ENCODE results near the gene SGIP1. TPM values are rescaled to one million over a fixed set of nuclear protein-coding genes. Genes with fewer than 3 reads are reported as not detected.

Gene SGIP1
- total and polyA plus RNA-seq, 2 donors (not counting 3 experiments of a cell fraction or from before 2014, with no cell fraction given) = 30.9 to 68.9 TPM

DNA sequence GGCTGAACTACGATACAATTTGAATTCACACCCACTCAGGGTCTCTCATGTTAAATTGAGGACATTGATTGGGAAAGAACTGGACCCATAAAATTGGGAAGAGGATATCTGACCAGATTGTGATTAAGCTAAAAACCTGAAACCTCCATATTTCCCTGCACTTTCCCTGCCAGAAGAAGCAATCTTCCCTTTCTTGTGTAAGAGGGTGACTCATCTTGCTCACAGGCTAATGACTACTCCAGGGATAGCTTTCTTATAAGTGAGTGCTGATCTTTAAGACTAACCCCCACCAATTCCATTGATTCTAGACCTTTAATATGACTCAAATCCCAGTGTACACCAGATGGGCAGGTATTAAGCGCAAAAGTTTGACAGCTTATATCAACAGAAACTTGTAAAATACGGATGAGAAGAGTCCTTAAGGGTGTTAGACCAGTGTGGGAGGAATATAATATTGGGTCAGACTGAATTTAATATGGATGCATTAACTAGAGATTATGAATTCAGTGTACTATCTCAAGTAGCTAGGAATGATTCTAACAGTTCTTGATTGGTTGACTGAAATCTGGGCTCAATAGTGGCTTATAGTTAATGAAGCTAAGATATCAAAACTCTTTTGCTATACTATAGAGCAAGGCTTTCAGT lies 12.1 kb upstream of the SGIP1 start:
- ChIA-PET POLR2A (no interaction called here), CTCF (interaction anchor here (0.8 to 1.5 kb wide), 10 partner anchors 11 to 211 kb away, joined by 3 to 6 read pairs (median 4); partner anchors contain the start of gene SGIP1)
- H3K4me2 ChIP-seq (ENCODE audit: insufficient read depth, low read length) = no peak overlapping the region
- H3K4me1 ChIP-seq (ENCODE audit: control insufficient read depth, extremely low read depth, insufficient read depth, low read length) = peaks cover under 1% of the 10 kb centered on the region
- H2AFZ ChIP-seq (ENCODE audit: low read depth, low read length) = no peak overlapping the region
- H4K20me1 ChIP-seq (replicated peaks; ENCODE audit: control insufficient read depth, extremely low read depth, insufficient read depth, low read length) = no peaks in the 10 kb centered on the region
- dilution Hi-C loops (cut with MboI; ENCODE audit: extremely low pct_ligation_motif_present, low sequenced_read_pairs) = no loop called here
- peak; percentile 31 for DNase-seq (ENCODE audit: low read depth, low spot score)
- peak; percentile 33 for FAIRE-seq
- H3K9ac ChIP-seq (replicated peaks; ENCODE audit: extremely low read depth, insufficient read depth, low read length) = no peak overlapping the region
- no peak for TF ChIP-seq EZH2 (IDR thresholded peaks at IDR 0.05; ENCODE audit: borderline replicate concordance, low read depth, low read length, severe bottlenecking)
- no peak for TF ChIP-seq POLR2AphosphoS5 (IDR thresholded peaks at IDR 0.05; ENCODE audit: insufficient read depth, low read depth, low read length)
- TF ChIP-seq, protein P1, sequence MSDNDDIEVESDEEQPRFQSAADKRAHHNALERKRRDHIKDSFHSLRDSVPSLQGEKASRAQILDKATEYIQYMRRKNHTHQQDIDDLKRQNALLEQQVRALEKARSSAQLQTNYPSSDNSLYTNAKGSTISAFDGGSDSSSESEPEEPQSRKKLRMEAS (IDR thresholded peaks at IDR 0.05; ENCODE audit: insufficient read depth, insufficient read length) = no peak
- peak; percentile 74 for TF ChIP-seq JUN (IDR thresholded peaks at IDR 0.05; ENCODE audit: borderline replicate concordance, insufficient read depth, insufficient read length, low read depth)
- peak; percentile 86 for TF ChIP-seq FOS (IDR thresholded peaks at IDR 0.05; ENCODE audit: borderline replicate concordance, insufficient read depth, low read length)
- intact Hi-C loops (cut with micrococcal nuclease) = no loop called here
- no peaks in the 10 kb centered on the region for H3K79me2 ChIP-seq (ENCODE audit: control insufficient read depth, insufficient read depth, low read length)
- no peaks in the 10 kb centered on the region for H3K27me3 ChIP-seq (ENCODE audit: control insufficient read depth in 2 of 2, insufficient read depth in 2 of 2, low read length in 2 of 2)
- no peaks in the 10 kb centered on the region for H3K9me1 ChIP-seq (replicated peaks; ENCODE audit: control insufficient read depth, extremely low read depth, insufficient read depth, low read length)
- no peaks in the 10 kb centered on the region for H3K9me3 ChIP-seq (replicated peaks; ENCODE audit: control insufficient read depth, insufficient read depth, low read length)
- no peak overlapping the region for H3K4me3 ChIP-seq (replicated peaks in 1 of 3; ENCODE audit: insufficient read depth in 1 of 3, low read depth in 1 of 3, low read length in 3 of 3)
- no peak overlapping the region for H3K27ac ChIP-seq (ENCODE audit: insufficient read depth, low read depth, low read length)
- no peaks in the 10 kb centered on the region for H3K36me3 ChIP-seq (ENCODE audit: control insufficient read depth in 2 of 2, extremely low read depth in 1 of 2, insufficient read depth in 2 of 2, low read length in 2 of 2)
- BruUV-seq (replicated peaks) = no TSS peak

DNA sequence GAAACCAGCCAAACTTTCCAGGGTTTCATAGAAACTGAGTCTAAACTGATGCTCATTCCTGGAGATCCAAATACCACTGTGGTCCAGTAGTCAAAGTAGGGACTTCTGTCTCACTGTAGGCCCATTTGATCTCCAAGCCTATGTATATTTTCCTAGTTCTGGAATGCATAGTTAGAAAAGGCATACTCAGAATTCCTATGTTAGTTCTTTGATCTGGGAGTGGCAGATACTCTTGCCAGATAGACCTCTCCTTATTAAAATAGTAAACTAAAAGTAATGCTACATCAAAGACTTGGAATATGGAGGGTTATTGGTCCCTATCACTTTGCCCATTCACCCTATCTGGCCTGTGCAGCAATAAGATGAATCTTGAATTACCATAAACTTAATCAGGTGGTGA lies 10.4 kb upstream of the SGIP1 start:
- H3K27me3 ChIP-seq (ENCODE audit: control insufficient read depth in 2 of 2, insufficient read depth in 2 of 2, low read length in 2 of 2) = no peaks in the 10 kb centered on the region
- H2AFZ ChIP-seq (ENCODE audit: low read depth, low read length) = no peak overlapping the region
- intact Hi-C loops (cut with micrococcal nuclease) (no loop called here), dilution Hi-C loops (cut with MboI; ENCODE audit: extremely low pct_ligation_motif_present, low sequenced_read_pairs) (no loop called here)
- TF ChIP-seq JUN (IDR thresholded peaks at IDR 0.05; ENCODE audit: borderline replicate concordance, insufficient read depth, insufficient read length, low read depth) = no peak
- no peak for TF ChIP-seq FOS (IDR thresholded peaks at IDR 0.05; ENCODE audit: borderline replicate concordance, insufficient read depth, low read length)
- TF ChIP-seq, protein P1 (IDR thresholded peaks at IDR 0.05; ENCODE audit: insufficient read depth, insufficient read length) = no peak
- TF ChIP-seq, protein P2, sequence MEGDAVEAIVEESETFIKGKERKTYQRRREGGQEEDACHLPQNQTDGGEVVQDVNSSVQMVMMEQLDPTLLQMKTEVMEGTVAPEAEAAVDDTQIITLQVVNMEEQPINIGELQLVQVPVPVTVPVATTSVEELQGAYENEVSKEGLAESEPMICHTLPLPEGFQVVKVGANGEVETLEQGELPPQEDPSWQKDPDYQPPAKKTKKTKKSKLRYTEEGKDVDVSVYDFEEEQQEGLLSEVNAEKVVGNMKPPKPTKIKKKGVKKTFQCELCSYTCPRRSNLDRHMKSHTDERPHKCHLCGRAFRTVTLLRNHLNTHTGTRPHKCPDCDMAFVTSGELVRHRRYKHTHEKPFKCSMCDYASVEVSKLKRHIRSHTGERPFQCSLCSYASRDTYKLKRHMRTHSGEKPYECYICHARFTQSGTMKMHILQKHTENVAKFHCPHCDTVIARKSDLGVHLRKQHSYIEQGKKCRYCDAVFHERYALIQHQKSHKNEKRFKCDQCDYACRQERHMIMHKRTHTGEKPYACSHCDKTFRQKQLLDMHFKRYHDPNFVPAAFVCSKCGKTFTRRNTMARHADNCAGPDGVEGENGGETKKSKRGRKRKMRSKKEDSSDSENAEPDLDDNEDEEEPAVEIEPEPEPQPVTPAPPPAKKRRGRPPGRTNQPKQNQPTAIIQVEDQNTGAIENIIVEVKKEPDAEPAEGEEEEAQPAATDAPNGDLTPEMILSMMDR (IDR thresholded peaks at IDR 0.05; ENCODE audit: extremely low read depth in 1 of 2, insufficient read depth in 1 of 2, low read depth in 1 of 2, low read length in 2 of 2) = no peak
- no peak for TF ChIP-seq GATA2 (IDR thresholded peaks at IDR 0.05; ENCODE audit: insufficient read depth, insufficient read length, low read depth, low read length)
- TF ChIP-seq MYC (IDR thresholded peaks at IDR 0.05; ENCODE audit: low read depth, low read length) = no peak
- TF ChIP-seq POLR2A (IDR thresholded peaks at IDR 0.05; ENCODE audit: low read depth, low read length) = no peak
- TF ChIP-seq EZH2 (IDR thresholded peaks at IDR 0.05; ENCODE audit: borderline replicate concordance, low read depth, low read length, severe bottlenecking) = no peak
- TF ChIP-seq POLR2AphosphoS5 (IDR thresholded peaks at IDR 0.05; ENCODE audit: insufficient read depth, low read depth, low read length) = no peak
- no peaks in the 10 kb centered on the region for H4K20me1 ChIP-seq (replicated peaks; ENCODE audit: control insufficient read depth, extremely low read depth, insufficient read depth, low read length)
- H3K4me3 ChIP-seq (replicated peaks in 1 of 3; ENCODE audit: insufficient read depth in 1 of 3, low read depth in 1 of 3, low read length in 3 of 3) = no peak overlapping the region
- no TSS peak for BruUV-seq (replicated peaks)
- no peaks in the 10 kb centered on the region for H3K36me3 ChIP-seq (ENCODE audit: control insufficient read depth in 2 of 2, extremely low read depth in 1 of 2, insufficient read depth in 2 of 2, low read length in 2 of 2)
- FAIRE-seq (no peak), DNase-seq (ENCODE audit: low read depth, low spot score) (no peak)
- H3K4me1 ChIP-seq (ENCODE audit: control insufficient read depth, extremely low read depth, insufficient read depth, low read length) = peaks cover 17% of the 10 kb centered on the region
- H3K79me2 ChIP-seq (ENCODE audit: control insufficient read depth, insufficient read depth, low read length) = no peaks in the 10 kb centered on the region
- no peak overlapping the region for H3K9ac ChIP-seq (replicated peaks; ENCODE audit: extremely low read depth, insufficient read depth, low read length)
- no peaks in the 10 kb centered on the region for H3K9me1 ChIP-seq (replicated peaks; ENCODE audit: control insufficient read depth, extremely low read depth, insufficient read depth, low read length)
- H3K27ac ChIP-seq (ENCODE audit: insufficient read depth, low read depth, low read length) = no peak overlapping the region
- ChIA-PET POLR2A (no interaction called here), CTCF (no interaction called here)
- no peaks in the 10 kb centered on the region for H3K9me3 ChIP-seq (replicated peaks; ENCODE audit: control insufficient read depth, insufficient read depth, low read length)
- H3K4me2 ChIP-seq (ENCODE audit: insufficient read depth, low read length) = no peak overlapping the region
